ENCODE measurements around the gene KIF17.
A peak's percentile ranks its signal among the peaks of the same experiment; 100 is the strongest.

Gene KIF17

GRCh38 chr1:20717452-20718342 is at the start of gene KIF17:
TSS of gene KIF17 (minus strand) at chr1:20718007. CDS start at chr1:20717706, 301 bp downstream.
- peak; percentile 66 to 73 for DNase-seq

- no peak for DNase-seq
Observed at GRCh38 chr1:20767271-20767670, 49.5 kb upstream of the KIF17 start.

- DNase-seq: no peak
Observed at GRCh38 chr1:20763417-20763816, 45.6 kb upstream of the KIF17 start.

DNA sequence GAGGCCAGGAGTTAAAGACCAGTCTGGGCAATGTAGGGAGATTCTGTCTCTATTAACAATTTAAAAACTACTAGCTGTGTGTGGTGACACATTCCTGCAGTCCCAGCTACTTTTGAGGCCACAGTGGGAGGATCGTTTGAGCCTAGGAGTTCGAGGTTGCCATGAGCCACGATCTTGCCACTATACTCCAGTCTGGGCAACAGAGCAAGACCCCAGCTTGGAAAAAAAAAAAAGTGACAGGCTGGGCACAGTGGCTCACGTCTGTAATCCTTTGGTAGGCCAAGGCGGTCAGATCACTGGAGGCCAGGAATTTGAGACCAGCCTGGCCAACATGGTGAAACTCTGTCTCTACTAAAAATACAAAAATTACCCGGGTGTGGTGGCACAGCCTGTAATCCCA is 42.5 kb upstream of the KIF17 start:
- DNase-seq: no peak

GRCh38 chr1:20753589-20753988 is 35.8 kb upstream of the KIF17 start:
- DNase-seq: no peak

- DNase-seq: no peak
Observed at GRCh38 chr1:20751462-20751990, 33.7 kb upstream of the KIF17 start.

- no peak for DNase-seq
Observed at GRCh38 chr1:20742671-20743070, 24.9 kb upstream of the KIF17 start.

- no peak for DNase-seq
Observed at GRCh38 chr1:20740781-20741180, 23.0 kb upstream of the KIF17 start.

- no peak for DNase-seq
Observed at GRCh38 chr1:20739225-20739624, 21.4 kb upstream of the KIF17 start.

- no peak for DNase-seq
Observed at GRCh38 chr1:20735581-20736111, 17.8 kb upstream of the KIF17 start.

GRCh38 chr1:20733360-20733975 is 15.7 kb upstream of the KIF17 start:
- no peak for DNase-seq

DNA sequence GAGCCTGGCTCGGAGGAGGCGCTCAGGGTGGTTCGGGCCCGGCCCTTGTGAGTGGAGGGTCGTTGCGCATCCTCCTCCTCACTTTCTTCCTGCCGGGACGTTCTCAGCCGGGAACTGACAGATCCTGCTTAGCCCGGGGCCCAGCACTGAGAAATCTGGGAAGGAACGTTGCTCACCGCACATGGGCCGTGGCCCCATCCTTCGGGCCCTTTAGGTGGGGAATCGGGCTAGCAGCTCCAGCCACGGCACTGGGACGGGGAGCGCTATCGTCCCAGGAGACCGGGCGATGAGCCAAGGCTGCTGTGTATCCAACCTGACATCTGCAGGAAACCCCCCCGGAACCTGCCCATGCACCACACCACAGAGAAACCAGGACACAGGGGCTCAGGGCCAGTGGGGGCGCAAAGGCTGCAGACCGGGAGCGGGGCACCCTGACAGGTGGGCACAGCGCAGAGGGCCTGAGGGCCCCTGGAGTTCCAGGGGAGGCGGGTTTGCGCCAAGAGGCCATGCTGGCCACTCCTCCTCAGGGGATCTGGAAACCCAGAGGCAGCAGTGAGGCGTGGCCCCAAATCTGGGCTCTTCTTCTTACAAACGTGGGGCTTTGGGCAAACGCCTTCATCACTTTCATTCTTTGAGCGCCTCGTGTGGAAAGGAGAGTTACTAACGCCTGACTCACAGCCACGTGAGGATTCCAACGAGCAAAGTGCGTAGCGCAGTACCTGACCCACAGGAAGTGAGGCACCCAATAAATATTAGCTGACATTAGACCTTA is 15.0 kb upstream of the KIF17 start, which contains the start of gene SH2D5:
SH2D5 (minus strand) TSS at position 116 of the 772 bp plus-strand sequence. CDS start 4,659 bp downstream, outside the sequence.
- DNase-seq: peak; percentile 77

DNA sequence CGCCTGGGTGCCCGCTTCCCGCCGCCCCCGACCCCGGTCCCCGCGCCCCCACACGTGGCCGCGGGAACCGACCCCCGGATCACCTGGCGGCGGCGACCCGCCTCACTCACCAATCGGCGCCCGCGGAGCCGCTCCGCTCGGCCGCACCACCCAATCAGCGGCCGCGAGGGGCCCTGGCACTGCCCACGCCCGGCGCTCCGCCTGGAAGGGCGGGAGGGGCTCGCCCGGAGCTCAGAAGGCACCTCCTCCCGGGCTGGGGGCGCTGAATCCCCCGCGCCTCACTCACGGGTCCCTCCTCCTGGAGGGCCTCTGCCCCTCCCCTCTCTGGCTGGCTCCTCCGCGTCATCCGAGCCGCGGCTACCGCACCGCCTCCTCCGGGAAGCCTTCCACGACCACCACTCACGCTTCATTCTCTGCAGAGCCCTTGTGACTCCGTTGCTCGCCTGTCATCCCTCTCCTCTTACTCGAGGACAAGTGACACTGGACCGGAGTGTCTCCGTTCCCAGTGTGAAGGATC is 14.3 kb upstream of the KIF17 start:
- peak; percentile 63 to 73 for DNase-seq

GRCh38 chr1:20731057-20731991 is 13.5 kb upstream of the KIF17 start:
- peak in 1 of 2 donors; percentile 15 for DNase-seq

DNA sequence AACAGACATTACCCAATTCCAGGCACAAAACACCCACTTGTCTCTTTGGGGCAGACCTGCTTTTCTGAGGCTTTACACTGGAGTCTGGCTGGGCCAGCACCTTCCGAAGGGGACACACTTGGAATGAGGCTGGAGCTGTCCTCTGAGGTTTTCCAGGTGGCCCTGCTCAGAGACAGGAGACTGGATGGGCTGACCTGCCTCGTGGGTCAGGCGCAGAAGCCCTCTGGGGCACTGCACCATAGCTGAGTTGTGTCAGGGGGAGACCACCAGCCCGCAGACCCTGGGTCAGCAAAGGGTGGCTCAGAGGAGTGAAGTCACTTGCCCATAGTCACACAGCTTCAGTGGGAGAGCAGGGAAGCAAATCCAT is 12.9 kb upstream of the KIF17 start:
- DNase-seq: no peak

DNA sequence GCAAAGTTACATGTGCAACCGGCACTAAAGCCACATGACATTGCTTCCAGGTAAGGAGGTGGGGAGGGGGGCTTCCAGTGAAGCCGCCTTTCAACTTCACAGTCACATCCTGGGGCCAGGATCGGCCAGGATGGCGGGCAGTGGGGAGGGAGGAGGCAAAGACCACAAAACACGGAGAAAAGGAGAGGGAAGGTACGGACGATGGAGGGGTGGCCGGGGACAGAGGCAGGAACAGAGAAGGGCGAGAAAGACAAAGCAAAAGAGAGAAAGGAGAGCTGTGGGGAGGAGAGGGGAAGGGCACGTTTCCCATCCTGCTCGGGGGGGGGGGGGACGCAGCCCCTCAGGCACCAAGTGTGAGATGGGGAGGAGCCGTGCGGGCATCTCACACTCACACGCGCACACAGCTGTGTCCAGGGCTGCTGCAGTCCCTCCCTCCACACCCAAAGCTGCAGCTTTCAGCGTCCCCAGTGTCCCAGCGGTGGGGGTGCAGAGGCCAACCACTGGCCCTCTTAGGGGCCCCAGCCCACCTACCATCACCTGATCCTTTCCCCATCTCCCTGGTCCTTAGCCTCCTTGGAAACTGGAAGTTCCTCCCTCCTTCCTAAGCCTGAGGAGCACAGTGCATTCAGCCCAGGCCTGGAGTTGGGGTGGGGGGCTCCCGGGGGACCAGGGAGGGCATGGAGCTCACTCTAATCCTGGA is 12.3 kb upstream of the KIF17 start:
- no peak for DNase-seq

GRCh38 chr1:20729155-20729931 is 11.5 kb upstream of the KIF17 start:
- DNase-seq: no peak

DNA sequence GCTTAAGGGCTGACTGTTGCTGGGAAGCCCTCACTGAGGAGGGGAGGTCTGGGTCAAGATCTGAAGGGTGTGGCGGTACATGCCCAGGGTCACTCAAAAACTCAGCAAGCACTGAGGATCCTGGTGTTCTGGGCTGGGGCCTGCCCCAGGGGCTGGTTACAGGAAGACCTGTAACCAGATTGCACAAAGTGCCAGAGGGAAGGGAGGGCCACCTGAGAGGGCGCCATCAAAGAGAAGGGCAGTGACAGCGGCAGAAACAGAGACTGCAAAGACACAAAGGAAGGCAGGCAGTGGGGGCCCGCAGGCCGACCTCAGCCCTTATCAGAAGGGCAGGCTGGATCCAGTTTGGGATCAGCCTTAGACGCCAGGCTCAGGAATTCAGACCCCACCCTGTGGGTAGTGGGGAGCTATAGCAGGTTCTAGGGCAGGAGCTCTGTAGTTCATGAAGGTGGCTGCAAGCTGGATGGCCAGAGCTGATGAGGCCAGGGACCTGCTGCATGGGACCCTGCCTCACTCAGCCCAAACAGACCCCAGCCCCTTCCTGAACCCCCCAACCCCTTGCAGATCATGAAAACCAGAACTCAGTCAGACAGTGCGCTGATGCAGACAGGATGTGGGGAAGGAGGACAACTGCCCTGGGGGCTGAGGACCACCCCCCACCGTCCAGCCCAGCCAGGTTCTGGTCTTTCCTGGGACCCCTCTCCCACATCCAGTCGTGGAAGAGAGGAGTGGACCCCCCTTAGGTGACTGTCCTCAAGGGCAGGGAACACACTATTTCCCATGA is 10.8 kb upstream of the KIF17 start:
- DNase-seq: no peak

GRCh38 chr1:20727746-20728316 is 10.0 kb upstream of the KIF17 start:
- no peak for DNase-seq

All from stimulated activated CD4-positive, alpha-beta T cell treated with anti-CD3 and anti-CD28 coated beads, Interleukin-2, amount 100 ng/mL, for 24 hours (primary cell).